RPMI8226 (cell line): ENCODE results near the gene FHIP1B.
"Not testable (repeated sequence)": the region's sequence is repeated elsewhere in the genome, so short reads cannot be mapped to it uniquely, and the experiment has no call there.

Experiments
- DNase-seq: peaks from one replicate; pipeline ENCODE4 v3.0.0-alpha.2; 2015

The FHIP1B gene

DNA sequence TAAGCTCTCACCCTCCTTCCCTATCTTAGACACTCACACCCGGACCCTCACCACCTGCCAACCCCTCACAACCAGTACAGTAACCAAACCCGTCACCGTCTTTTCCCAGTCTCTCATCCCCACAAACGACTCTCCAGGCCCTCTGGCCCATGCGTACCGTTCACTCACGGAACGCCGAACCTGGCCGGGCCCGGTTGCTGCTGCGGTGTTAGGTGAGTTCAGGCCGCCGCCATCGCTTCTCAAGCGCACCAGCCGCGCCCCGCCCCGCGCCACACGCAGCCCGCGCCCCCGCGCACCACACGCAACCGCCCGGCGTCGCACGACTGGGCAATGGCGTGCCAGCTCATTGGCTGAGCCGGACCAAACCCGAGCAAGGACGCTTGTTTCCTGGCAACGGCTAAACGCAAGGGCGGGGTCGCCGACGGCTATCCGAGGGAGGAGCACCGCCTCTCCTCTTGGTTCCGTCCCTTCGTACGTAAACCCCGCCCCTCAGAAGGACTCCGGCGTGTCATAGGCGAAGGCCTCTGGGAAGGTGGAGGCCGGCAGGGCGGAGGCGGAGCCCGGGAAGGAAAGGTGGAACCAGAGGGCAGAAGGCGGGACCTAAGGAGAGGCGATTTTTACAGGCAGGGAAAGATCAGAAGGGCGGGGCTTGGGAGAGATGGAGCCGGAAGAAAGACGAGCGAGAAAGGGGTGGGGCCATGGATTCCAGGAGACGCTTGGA is at the start of gene FHIP1B:
FHIP1B (minus strand) TSS at position 250 of the 721 bp plus-strand sequence. CDS start 10,120 bp downstream, outside the sequence.
- DNase-seq = peak; percentile 98

GRCh38 chr11:6283453-6284023 is 49.1 kb upstream of the FHIP1B start:
- DNase-seq = no peak

GRCh38 chr11:6280809-6281208 is 46.4 kb upstream of the FHIP1B start:
- not testable (repeated sequence) for DNase-seq

DNA sequence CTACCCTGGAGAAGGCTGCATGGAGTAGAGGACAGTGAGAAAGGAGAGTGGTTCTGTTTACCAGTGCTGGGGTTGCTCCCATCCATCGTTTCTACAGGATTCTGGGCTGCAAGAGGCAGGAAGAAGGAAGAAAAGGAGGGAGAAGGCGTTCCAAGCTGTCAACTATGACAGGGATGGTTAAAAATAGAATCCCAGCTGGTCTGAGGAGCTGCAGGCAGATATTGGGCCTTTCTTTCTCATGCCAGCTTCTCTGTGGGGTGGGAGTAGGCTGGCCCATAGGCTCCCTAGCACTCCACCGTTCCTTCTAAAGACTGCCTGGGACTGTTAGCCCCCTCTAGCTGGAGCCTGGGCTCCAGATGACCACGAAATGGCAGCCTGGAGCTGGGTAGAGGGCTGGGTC is 38.8 kb upstream of the FHIP1B start:
- no peak for DNase-seq

DNA sequence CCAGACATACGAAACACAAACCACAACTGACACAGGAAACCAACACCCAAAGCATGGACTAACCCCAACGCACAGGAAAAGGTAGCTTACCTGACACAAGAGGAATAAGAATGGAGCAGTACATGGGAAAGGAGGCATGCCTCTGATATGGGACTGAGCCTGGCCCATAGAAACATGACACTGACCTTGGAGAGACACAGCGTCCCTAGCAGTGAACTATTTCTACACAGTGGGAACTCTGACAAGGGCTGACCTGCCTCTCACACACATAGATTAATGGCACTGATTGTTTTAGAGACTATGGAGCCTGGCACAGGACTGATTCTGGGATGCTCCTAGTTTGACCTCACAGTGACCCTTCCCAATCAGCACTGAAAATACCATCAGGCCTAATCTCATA is 37.2 kb upstream of the FHIP1B start:
- no peak for DNase-seq

GRCh38 chr11:6270584-6271246 is 36.3 kb upstream of the FHIP1B start:
- DNase-seq = no peak

- DNase-seq = peak; percentile 4
Measured at GRCh38 chr11:6269994-6270393, 35.6 kb upstream of the FHIP1B start.

DNA sequence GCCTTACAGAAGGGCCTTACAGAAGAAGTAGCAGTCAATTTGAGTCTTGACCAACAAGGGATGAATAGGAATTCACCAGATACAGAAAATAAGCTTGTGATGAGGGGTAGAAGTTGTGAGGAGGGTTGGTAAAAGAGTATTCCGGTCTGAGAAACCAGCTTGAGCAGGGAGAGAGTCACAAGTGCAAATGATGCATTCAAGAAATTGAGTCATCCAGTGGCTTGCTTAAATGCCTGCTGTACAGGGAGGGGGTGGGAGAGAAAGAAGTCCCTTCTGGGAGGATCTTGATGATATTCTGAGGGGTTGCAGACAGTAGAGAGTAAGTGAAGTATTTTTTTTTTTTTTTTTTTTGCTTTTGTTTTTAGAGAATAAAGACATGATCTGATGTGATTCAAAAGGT is 34.4 kb upstream of the FHIP1B start:
- DNase-seq = no peak

- DNase-seq = no peak
Measured at GRCh38 chr11:6263662-6264061, 29.2 kb upstream of the FHIP1B start.

DNA sequence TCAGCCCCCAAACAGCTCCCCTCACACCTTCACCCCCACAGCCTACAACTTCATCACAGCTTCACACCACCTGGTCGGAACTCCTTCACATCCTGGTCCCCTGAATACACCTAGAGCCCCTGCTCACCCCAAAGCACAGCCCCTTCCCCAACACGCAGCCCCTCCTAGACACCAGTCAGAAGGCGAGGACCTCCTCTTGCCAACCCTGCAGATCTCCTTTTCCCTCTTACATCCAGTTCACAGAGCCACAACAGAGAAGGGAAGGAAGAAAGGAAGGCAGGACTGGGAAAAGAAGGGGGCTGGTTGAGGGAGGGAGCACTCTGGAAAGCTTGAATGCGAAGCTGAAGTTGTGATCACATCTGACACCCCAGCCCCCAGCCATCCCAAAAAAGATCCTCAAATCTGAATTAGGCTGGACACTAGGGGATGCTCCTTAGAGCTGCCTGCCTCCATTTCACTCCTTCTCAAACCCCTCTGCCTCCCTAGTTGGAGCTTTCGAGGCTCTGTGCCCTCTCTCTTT is 25.8 kb upstream of the FHIP1B start:
- no peak for DNase-seq

GRCh38 chr11:6258571-6259081 is 24.2 kb upstream of the FHIP1B start:
- DNase-seq = no peak

DNA sequence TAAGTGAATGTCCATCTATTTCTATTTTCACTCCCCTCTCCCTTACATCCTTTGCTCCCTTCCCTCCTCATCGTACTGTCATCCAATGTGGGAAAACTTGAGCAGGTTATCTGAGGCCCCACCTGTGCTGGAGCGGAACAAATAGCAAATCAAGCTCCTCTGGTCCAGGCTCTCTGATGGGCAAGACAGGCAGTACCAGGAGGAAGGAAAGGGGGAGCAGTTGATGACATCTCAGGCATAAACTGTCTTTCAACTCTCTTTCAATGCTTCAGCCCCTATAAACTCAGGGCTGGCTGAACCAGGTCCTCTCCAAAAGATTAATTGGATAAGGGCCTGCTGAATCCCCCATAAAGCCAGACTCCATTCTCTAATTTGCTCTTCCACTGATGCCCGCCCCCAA is 23.7 kb upstream of the FHIP1B start:
- DNase-seq = no peak

DNA sequence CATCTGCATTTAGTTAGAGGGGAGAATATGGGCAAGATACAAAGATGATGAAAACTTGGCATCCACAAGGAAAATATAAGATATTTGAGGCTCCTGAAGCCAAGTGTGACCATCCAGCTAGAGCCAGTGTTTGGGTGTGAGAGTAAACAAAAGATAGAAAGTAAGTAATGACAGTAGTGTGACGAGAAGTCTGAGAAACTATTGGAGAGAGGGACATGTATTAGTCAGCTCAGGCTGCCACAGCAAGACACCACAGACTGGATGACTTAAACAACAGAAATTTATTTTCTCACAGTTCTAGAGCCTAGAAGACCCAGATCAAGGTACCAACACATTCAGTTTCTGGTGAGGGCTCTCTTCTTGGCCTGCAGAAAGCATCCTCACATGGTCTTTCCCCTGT is 18.8 kb upstream of the FHIP1B start:
- no peak for DNase-seq

DNA sequence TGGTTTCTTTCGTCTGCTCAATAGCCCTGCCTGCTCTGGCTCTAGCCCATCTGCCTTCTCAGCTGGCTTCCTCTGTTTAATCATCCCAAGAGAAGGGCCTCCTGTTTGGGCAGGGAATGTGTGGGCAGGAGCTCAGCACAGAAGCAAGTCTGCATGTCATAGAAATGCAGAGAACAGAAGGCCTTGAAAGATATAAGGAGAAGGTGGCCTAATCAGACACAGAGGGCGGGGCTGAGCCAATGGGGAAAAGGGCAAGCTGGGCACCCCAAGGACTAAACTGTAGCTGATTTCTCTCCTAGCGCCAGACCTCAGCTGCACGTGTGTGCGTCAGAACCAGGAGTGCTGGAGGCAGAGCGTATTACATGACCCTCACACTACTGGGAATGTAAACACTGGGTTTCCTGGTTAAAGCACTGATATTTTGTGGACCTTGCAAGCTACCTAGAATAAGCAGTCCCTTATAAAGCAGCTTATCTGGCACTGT is 17.6 kb upstream of the FHIP1B start:
- DNase-seq = no peak

GRCh38 chr11:6251120-6251733 is 16.8 kb upstream of the FHIP1B start:
- peak; percentile 53 for DNase-seq

DNA sequence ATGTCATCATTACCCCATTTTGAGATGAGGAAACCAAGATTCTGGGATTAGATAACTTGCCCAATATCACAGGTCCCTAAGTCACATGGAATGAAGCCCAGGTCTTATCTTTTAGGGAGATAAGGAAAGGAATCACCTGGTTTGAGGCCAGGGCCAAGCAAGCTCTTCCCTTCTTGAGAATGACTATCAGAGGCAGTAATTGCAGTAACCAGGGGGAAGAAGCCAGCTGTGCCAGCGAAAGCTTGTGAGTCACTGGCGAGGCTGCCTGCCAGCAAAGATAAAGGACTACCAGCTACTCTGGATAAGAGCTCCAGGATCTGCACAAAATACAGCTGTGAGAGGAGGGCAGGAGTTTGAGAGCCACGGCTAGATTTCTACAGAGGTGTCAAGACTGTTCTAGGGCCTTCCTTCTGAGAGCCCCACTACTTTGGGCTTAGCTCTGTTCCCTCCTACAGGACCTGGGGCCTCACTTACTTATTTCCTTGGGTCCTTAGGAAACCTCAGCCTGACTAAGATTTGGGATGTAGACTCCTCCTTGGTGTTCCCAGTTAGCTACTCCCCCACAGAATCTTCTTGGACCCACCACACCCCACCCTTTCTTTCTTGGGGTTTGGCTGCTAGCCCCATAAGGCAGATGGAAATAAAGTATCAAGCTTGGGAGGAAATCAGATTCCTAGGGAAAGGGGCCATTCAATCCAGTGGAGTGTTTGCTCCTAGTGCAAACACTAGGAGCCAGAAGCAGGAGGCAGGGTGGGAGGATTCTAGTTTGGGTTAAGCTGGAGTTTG is 15.5 kb upstream of the FHIP1B start:
- no peak for DNase-seq

GRCh38 chr11:6248897-6249296 is 14.5 kb upstream of the FHIP1B start:
- DNase-seq = not testable (repeated sequence)

DNA sequence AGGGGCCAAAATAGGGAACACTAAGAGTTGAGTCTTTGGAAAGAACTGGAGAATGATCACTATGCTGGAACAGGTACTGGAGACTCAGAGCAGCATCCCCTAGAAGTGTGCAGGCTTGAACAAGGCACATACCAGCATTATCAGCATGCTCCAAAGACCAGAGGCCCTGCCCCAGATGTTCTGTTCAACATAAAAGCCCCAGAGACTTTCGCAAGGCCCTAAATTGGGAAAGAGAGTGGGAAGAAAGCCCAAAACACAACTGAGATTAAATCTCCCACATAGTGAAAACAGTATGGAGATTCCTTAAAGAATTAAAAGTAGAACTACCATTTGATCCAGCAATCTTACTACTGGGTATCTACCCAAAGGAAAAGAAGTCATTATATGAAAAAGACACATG is 13.8 kb upstream of the FHIP1B start:
- DNase-seq = no peak

- no peak for DNase-seq
Measured at GRCh38 chr11:6245536-6245935, 11.1 kb upstream of the FHIP1B start.

DNA sequence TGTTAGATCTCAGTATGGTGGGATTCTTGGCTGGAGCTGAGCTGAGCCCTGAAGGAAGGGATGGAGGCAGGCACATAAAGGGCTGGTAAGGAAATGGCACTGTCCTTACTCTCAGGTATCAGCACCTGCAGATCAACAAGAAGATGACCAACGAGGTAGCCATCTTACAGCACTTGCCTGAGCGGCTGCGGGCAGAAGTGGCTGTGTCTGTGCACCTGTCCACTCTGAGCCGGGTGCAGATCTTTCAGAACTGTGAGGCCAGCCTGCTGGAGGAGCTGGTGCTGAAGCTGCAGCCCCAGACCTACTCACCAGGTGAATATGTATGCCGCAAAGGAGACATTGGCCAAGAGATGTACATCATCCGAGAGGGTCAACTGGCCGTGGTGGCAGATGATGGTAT is 6.9 kb upstream of the FHIP1B start:
- DNase-seq = no peak

DNA sequence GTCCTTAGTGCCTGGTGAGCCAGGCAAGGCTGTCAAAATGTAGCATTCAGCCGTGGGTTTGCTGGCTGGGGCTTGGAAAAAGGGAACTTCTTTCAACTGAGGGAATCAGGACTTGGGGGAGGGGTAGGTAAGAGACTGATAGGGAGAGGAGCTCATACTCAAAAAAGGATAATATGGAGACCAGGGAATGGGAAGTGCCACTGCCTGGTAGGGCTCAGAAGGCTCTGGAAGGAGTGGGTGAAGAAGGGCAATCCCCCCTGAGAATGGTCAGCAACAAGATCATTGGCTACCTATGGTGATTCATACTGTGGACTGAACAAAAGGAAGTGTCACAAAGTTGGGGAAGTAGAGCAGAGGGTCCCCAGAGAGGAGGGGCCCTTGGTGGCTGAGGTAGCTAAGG is 6.3 kb upstream of the FHIP1B start:
- no peak for DNase-seq

DNA sequence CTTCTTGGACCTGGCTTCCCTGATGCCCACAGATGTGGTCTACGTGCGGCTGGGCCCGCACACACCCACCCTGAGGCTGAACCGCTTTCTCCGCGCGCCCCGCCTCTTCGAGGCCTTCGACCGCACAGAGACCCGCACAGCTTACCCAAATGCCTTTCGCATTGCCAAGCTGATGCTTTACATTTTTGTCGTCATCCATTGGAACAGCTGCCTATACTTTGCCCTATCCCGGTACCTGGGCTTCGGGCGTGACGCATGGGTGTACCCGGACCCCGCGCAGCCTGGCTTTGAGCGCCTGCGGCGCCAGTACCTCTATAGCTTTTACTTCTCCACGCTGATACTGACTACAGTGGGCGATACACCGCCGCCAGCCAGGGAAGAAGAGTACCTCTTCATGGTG is 5.7 kb upstream of the FHIP1B start:
- no peak for DNase-seq
